Ascending aorta (tissue), 2 donors: Measurements from ENCODE around the gene CDKN2B. TPM values are rescaled to one million over a fixed set of nuclear protein-coding genes. Genes with fewer than 3 reads are reported as not detected.

Source experiments
- DNase-seq, 2 donors: peaks; one replicate each; pipeline ENCODE4 v3.0.0-alpha.2; 2019; ENCODE audit warnings: low spot score in 2 of 2
- H3K27ac ChIP-seq, 2 donors: fragments of 200-600 bp; sonication (generic); one replicate each; pipeline ENCODE4 v1.5.1; 2016 to 2017; ENCODE audit warnings: mild to moderate bottlenecking in 1 of 2
- H3K27me3 ChIP-seq: fragments of 200-600 bp; sonication (generic); one replicate; pipeline ENCODE4 v1.5.1; 2017
- H3K36me3 ChIP-seq, 2 donors: fragments of 200-600 bp; sonication (generic); one replicate each; pipeline ENCODE4 v1.5.1; 2016
- H3K4me1 ChIP-seq, 2 donors: fragments of 200-600 bp; sonication (generic); one replicate each; pipeline ENCODE4 v1.5.1; 2016 to 2017; ENCODE audit warnings: mild to moderate bottlenecking in 1 of 2
- H3K4me3 ChIP-seq, 2 donors: fragments of 200-600 bp; sonication (generic); one replicate each; pipeline ENCODE4 v1.5.1; 2016 to 2017; ENCODE audit warnings: mild to moderate bottlenecking in 1 of 2
- H3K9me3 ChIP-seq, 2 donors: fragments of 200-600 bp; sonication (generic); one replicate each; pipeline ENCODE4 v1.5.1; 2016
- CTCF ChIP-seq, 3 experiments: fragments of 200-600 bp in 2 of 3; fragments of 450-650 bp in 1 of 3; sonication (generic) in 2 of 3; IDR thresholded peaks; one replicate each; pipeline ENCODE4 v1.5.1; 2016 to 2019; ENCODE audit warnings: antibody characterized with exemption in 3 of 3, mild to moderate bottlenecking in 1 of 3, moderate library complexity in 1 of 3
- intact Hi-C: fragments of 100-400 bp; cut with DNase I; formaldehyde crosslinking; loops from one replicate; pipeline ENCODE4 v1.15.1; 2023
- total RNA-seq: library from RNA; depleted of rRNA; stranded (reverse); fragments of >200 nt; gene quantifications from one replicate; pipeline ENCODE4 v1.1.0, GENCODE V29; 2016

CDKN2B gene
- total RNA-seq, 1 donor from 2014 or later = 11.4 TPM

- no peak for DNase-seq
- no peak overlapping the region for H3K27ac ChIP-seq
- no peak for TF ChIP-seq CTCF (IDR thresholded peaks at IDR 0.05)
- peaks cover 0 to 5% of the 10 kb centered on the region in 2 donors for H3K4me1 ChIP-seq
- no peaks in the 10 kb centered on the region for H3K36me3 ChIP-seq
- no peak overlapping the region for H3K4me3 ChIP-seq
- no peaks in the 10 kb centered on the region for H3K27me3 ChIP-seq
- intact Hi-C loops = loop anchor here (10.0 kb wide), 1 partner anchor 593 kb away; the partner anchor contains the start of gene IFNA8
- H3K9me3 ChIP-seq = no peaks in the 10 kb centered on the region
Measured at GRCh38 chr9:21997480-21997879, 11.6 kb downstream of the CDKN2B start.

GRCh38 chr9:21996858-21997257 is 12.2 kb downstream of the CDKN2B start:
- peaks cover 0 to 5% of the 10 kb centered on the region in 2 donors for H3K4me1 ChIP-seq
- no peaks in the 10 kb centered on the region for H3K27me3 ChIP-seq
- TF ChIP-seq CTCF (IDR thresholded peaks at IDR 0.05) = no peak
- no peak for DNase-seq
- no peaks in the 10 kb centered on the region for H3K9me3 ChIP-seq
- intact Hi-C loops = loop anchor here (10.0 kb wide), 1 partner anchor 592 kb away; the partner anchor contains the start of gene IFNA8
- no peaks in the 10 kb centered on the region for H3K36me3 ChIP-seq
- H3K27ac ChIP-seq = no peak overlapping the region
- no peak overlapping the region for H3K4me3 ChIP-seq

- Histone ChIP-seq H3K27ac (no peak overlapping the region), H3K4me1 (peaks cover 0 to 5% of the 10 kb centered on the region in 2 donors), H3K4me3 (no peak overlapping the region), H3K36me3 (no peaks in the 10 kb centered on the region), H3K27me3 (no peaks in the 10 kb centered on the region), H3K9me3 (no peaks in the 10 kb centered on the region)
- intact Hi-C loops = loop anchor here (10.0 kb wide), 1 partner anchor 592 kb away; the partner anchor contains the start of gene IFNA8
- TF ChIP-seq CTCF (IDR thresholded peaks at IDR 0.05) = no peak
- no peak for DNase-seq
Measured at GRCh38 chr9:21996438-21996837, 12.7 kb downstream of the CDKN2B start.

GRCh38 chr9:21995666-21996398 is 13.3 kb downstream of the CDKN2B start:
- no peaks in the 10 kb centered on the region for H3K36me3 ChIP-seq
- peak in 2 of 3 experiments; percentile 28 to 39 for TF ChIP-seq CTCF (IDR thresholded peaks at IDR 0.05)
- peak overlapping the region; percentile 60 to 96 for H3K4me3 ChIP-seq
- H3K27me3 ChIP-seq = no peaks in the 10 kb centered on the region
- peak in 1 of 2 donors; percentile 66 for DNase-seq
- H3K9me3 ChIP-seq = no peaks in the 10 kb centered on the region
- intact Hi-C loops = loop anchor here (1.0 to 10.0 kb wide), 2 partner anchors 13 to 591 kb away; partner anchors contain the start of genes CDKN2B and IFNA8
- H3K4me1 ChIP-seq = peaks cover 0 to 5% of the 10 kb centered on the region in 2 donors
- peak overlapping the region in 1 of 2 donors; percentile 73 for H3K27ac ChIP-seq

- H3K27ac ChIP-seq = peak overlapping the region; percentile 19 to 73
Measured at GRCh38 chr9:21995006-21995665, 14.0 kb downstream of the CDKN2B start.

More at GRCh38 chr9:21995006-21995665, 14.0 kb downstream of the CDKN2B start:
- no peaks in the 10 kb centered on the region for H3K36me3 ChIP-seq
- intact Hi-C loops = loop anchor here (1.0 to 10.0 kb wide), 2 partner anchors 14 to 590 kb away; partner anchors contain the start of genes CDKN2B and IFNA8
- H3K9me3 ChIP-seq = no peaks in the 10 kb centered on the region
- H3K27me3 ChIP-seq = no peaks in the 10 kb centered on the region
- peak overlapping the region; percentile 60 to 96 for H3K4me3 ChIP-seq
- no peak for TF ChIP-seq CTCF (IDR thresholded peaks at IDR 0.05)
- peak in 1 of 2 donors; percentile 86 for DNase-seq
- H3K4me1 ChIP-seq = peaks cover 0 to 5% of the 10 kb centered on the region in 2 donors
